Lung (tissue), 12 donors: ENCODE data around the gene CDKN1A. TPM values are rescaled to one million over a fixed set of nuclear protein-coding genes. Genes with fewer than 3 reads are reported as not detected.
"Not testable (repeated sequence)": the region's sequence is repeated elsewhere in the genome, so short reads cannot be mapped to it uniquely, and the experiment has no call there.

ENCODE experiments used
- ATAC-seq: fragments of 200-7000 bp; cut with Tn5 transposase; one replicate; pipeline ENCODE4 v1.9.1; 2020; ENCODE audit warnings: moderate number of reproducible peaks; ENCODE audit not compliant: insufficient read depth, low FRiP score
- DNase-seq, 3 donors: peaks; one replicate each; pipeline ENCODE4 v3.0.0-alpha.2; 2013 to 2017
- H3K27ac ChIP-seq, 2 donors: one replicate each; pipeline ENCODE4 v1.5.1; 2013; ENCODE audit warnings: mild to moderate bottlenecking in 2 of 2, moderate library complexity in 2 of 2, control low read depth in 1 of 2, inconsistent platforms in 1 of 2, low read depth in 1 of 2, low read length in 1 of 2
- H3K27me3 ChIP-seq, 3 donors: one replicate each; pipeline ENCODE4 v1.5.1; 2013; ENCODE audit warnings: low read length in 2 of 3; ENCODE audit not compliant: control insufficient read depth in 3 of 3, insufficient read depth in 3 of 3
- H3K36me3 ChIP-seq, 4 donors: one replicate each; pipeline ENCODE4 v1.5.1; 2013; ENCODE audit warnings: low read length in 4 of 4, mild to moderate bottlenecking in 1 of 4, moderate library complexity in 1 of 4; ENCODE audit not compliant: control insufficient read depth in 4 of 4, insufficient read depth in 4 of 4
- H3K4me1 ChIP-seq, 5 donors: one replicate each; pipeline ENCODE4 v1.5.1; 2013; ENCODE audit warnings: low read length in 5 of 5, mild to moderate bottlenecking in 2 of 5, moderate library complexity in 1 of 5; ENCODE audit not compliant: control insufficient read depth in 5 of 5, insufficient read depth in 5 of 5
- H3K4me3 ChIP-seq: one replicate; pipeline ENCODE4 v1.5.1; 2013; ENCODE audit warnings: mild to moderate bottlenecking, control low read depth, moderate library complexity
- H3K9ac ChIP-seq, 2 donors: one replicate each; pipeline ENCODE4 v1.5.1; 2013; ENCODE audit warnings: low read length in 2 of 2, control low read depth in 1 of 2; ENCODE audit not compliant: insufficient read depth in 1 of 2
- H3K9me3 ChIP-seq, 4 donors: one replicate each; pipeline ENCODE4 v1.5.1; 2013; ENCODE audit warnings: low read length in 3 of 4, mild to moderate bottlenecking in 1 of 4, moderate library complexity in 1 of 4; ENCODE audit not compliant: control insufficient read depth in 4 of 4, insufficient read depth in 3 of 4
- WGBS, 2 donors: extraction: QIAGEN DNeasy Blood & Tissue Kit; methylation state at CpG; one replicate each; pipeline ENCODE4 v1.1.7; 2013; 5-methylcytosine and 5-hydroxymethylcytosine counted together
- polyA plus RNA-seq, 2 donors: library from polyadenylated mRNA; stranded (reverse); fragments of 200-250 nt; gene quantifications; one replicate each; pipeline ENCODE4 v1.2.1, GENCODE V29; 2013
- total RNA-seq, 2 donors: library from RNA; depleted of rRNA in 1 of 2; stranded (reverse); fragments of >200 nt in 1 of 2; gene quantifications; one replicate each; pipeline ENCODE4 v1.2.1, GENCODE V29; 2014 to 2021
- TF ChIP-seq, protein P1 (sequence below): IDR thresholded peaks from 2 replicates; pipeline ENCODE4 v1.5.1; 2012; ENCODE audit warnings: mild to moderate bottlenecking; ENCODE audit errors: control extremely low read depth, extremely low read depth
- donor health status: control.
- donor health status: control.
- donor health status: Bipolar disorder and iron deficiency.
- donor health status: healthy.
- donor health status: DM: yes; HTN: yes; CAD: no.

The CDKN1A gene
- total and polyA plus RNA-seq, 4 donors: 35.3 to 183 (median 66.2) TPM

DNA sequence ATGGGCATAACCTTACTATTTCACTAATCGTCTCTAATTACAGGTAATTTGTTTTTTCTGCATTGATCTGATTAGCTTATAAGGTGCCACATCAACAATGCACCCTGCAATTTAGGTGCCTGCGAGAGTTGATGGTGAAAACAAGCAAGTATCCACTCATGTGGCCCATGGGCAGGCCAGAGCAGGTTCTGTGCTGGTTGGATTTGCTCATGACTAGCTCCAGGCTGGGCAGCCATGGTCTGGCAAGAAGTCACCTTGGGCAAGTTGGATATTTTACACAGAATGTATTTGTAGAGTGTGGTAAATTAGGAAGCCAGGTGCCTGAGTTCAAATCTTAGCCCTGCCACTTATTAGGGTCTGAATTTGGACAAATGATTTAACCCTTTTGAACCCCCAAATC, 44.4 kb downstream of the CDKN1A start:
- no peak overlapping the region for H3K27ac ChIP-seq
- H3K4me1 ChIP-seq: no peaks in the 10 kb centered on the region
- H3K9ac ChIP-seq: no peak overlapping the region
- TF ChIP-seq, protein P1, sequence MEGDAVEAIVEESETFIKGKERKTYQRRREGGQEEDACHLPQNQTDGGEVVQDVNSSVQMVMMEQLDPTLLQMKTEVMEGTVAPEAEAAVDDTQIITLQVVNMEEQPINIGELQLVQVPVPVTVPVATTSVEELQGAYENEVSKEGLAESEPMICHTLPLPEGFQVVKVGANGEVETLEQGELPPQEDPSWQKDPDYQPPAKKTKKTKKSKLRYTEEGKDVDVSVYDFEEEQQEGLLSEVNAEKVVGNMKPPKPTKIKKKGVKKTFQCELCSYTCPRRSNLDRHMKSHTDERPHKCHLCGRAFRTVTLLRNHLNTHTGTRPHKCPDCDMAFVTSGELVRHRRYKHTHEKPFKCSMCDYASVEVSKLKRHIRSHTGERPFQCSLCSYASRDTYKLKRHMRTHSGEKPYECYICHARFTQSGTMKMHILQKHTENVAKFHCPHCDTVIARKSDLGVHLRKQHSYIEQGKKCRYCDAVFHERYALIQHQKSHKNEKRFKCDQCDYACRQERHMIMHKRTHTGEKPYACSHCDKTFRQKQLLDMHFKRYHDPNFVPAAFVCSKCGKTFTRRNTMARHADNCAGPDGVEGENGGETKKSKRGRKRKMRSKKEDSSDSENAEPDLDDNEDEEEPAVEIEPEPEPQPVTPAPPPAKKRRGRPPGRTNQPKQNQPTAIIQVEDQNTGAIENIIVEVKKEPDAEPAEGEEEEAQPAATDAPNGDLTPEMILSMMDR: no peak
- H3K36me3 ChIP-seq: no peaks in the 10 kb centered on the region
- DNase-seq (no peak), ATAC-seq (no peak)
- no peaks in the 10 kb centered on the region for H3K27me3 ChIP-seq
- 97 to 98% methylated on average over 2 of the region's 2 CpGs for WGBS, 2 donors
- H3K9me3 ChIP-seq: no peaks in the 10 kb centered on the region
- no peak overlapping the region for H3K4me3 ChIP-seq

DNA sequence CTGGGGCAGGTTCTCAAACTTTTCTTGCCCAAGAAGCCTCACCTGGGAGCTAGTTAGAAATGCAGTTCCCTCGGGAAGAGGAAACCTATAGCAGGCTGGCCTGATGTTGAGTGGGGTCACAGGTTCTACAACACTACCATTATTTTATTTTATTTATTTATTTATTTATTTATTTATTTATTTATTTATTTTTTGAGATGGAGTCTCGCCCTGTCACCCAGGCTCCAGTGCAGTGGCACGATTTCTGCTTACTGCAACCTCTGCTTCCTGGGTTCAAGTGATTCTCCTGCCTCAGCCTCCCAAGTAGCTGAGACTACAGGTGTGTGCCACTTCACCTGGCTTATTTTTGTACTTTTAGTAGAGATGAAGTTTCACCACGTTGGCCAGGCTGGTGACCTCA, 45.5 kb downstream of the CDKN1A start:
- not testable (repeated sequence) for ATAC-seq

DNA sequence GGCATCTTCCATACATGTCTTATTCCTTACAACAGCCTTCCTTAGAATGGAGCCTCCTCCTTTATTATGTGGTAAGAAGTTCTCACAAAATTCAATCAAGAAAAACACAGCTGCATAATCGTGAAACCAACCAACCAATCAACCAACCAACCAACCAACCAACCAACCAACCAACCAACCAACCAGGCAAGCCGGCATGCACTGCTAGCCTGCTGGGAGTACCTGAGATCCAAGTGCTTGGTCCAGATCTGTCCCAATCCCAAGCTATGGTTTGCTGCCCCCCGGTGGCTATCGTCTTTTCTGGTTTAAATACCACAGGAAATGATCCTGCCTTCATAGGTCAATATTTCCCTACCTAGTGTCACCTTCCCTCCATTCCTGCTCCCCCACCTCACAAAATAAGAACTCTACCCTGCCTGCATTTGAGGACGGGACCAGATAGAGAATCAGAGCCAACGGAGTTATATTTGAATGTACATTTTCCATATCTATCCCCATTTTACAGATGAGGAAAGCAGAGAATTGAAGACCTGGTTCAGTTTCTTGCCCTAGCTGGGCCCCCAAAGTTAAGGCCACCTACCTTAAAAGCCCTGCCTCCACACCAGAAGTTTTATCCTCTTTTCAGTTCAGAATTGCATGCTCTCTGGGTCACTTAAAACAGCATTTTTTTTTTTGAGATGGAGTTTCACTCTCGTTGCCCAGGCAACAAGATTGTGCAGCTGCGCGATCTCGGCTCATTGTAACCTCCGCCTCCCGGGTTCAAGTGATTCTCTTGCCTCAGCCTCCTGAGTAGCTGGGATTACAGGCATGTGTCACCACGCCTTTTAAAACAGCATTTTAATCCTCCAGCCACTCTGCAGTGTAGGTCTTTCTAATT, 46.2 kb downstream of the CDKN1A start:
- Histone ChIP-seq H3K4me3 (no peak overlapping the region), H3K27ac (no peak overlapping the region), H3K9ac (no peak overlapping the region), H3K36me3 (no peaks in the 10 kb centered on the region), H3K9me3 (no peaks in the 10 kb centered on the region), H3K27me3 (no peaks in the 10 kb centered on the region), H3K4me1 (peaks cover 0 to 3% (median 0%) of the 10 kb centered on the region in 5 donors)
- DNase-seq (peak; percentile 38 to 50 (median 48)), ATAC-seq (peak; percentile 45)
- 50 to 79% methylated on average over 13 of the region's 13 CpGs for WGBS, 2 donors
- TF ChIP-seq, protein P1: peak; percentile 35

More for the DNA sequence above, 45.5 kb downstream of the CDKN1A start:
- H3K4me3 ChIP-seq, H3K36me3 ChIP-seq, H3K9ac ChIP-seq, DNase-seq, H3K9me3 ChIP-seq, H3K4me1 ChIP-seq, H3K27ac ChIP-seq, H3K27me3 ChIP-seq: not testable (repeated sequence)
- WGBS, 2 donors: 90 to 94% methylated on average over 4 of the region's 4 CpGs

DNA sequence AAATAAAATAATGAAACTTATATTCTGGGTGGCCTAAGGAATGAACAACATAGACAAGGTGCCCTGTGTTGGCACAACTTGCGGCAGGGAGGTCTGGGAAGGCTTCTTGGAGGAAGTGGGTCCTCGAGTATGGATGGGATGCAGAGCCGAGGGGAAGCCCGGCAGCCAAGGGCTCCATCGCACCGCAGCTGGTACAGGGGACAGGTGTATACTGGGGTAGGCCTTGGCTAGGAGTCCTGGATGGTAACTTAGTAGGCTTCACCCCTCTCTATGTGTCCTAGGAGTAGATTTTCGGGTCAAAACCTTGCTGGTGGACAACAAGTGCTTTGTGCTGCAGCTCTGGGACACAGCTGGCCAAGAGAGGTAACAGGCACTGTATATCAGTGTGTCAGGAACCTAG, 47.1 kb downstream of the CDKN1A start:
- H3K9me3 ChIP-seq: no peaks in the 10 kb centered on the region
- ATAC-seq: no peak
- H3K36me3 ChIP-seq: no peaks in the 10 kb centered on the region
- no peaks in the 10 kb centered on the region for H3K27me3 ChIP-seq
- no peak for DNase-seq
- WGBS, 2 donors: 90 to 93% methylated on average over 7 of the region's 7 CpGs
- TF ChIP-seq, protein P1: no peak
- peaks cover 0 to 3% (median 0%) of the 10 kb centered on the region in 5 donors for H3K4me1 ChIP-seq
- H3K9ac ChIP-seq: no peak overlapping the region
- no peak overlapping the region for H3K27ac ChIP-seq
- H3K4me3 ChIP-seq: no peak overlapping the region
